ENCODE data around the gene PPP4R4. TPM values are rescaled to one million over a fixed set of nuclear protein-coding genes. Genes with fewer than 3 reads are reported as not detected.

Gene PPP4R4
- total RNA-seq, 1 experiment from 2014 or later: 1.1 TPM

DNA sequence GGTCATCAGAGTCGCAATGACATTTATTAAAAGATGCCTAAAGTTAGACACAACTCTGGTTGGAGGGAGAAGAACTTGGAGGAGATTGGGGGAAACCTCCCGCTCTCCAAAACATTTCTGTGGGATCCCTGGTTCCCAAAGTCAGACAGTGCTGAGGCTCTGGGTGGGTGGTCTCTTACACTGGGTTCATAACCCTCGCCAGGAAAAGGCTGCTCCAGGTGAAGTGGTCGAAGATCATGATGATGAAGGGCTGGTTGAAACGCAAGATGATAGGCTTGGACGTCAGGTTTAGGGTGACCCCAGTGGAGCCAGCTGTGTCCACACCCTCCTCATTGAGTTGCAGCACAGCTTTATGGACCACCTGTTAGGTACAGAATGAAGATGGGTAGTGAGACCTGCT is 130.1 kb downstream of the PPP4R4 start:
- H3K27ac ChIP-seq (ENCODE audit: low read length): no peak overlapping the region
- TF ChIP-seq, protein P1, sequence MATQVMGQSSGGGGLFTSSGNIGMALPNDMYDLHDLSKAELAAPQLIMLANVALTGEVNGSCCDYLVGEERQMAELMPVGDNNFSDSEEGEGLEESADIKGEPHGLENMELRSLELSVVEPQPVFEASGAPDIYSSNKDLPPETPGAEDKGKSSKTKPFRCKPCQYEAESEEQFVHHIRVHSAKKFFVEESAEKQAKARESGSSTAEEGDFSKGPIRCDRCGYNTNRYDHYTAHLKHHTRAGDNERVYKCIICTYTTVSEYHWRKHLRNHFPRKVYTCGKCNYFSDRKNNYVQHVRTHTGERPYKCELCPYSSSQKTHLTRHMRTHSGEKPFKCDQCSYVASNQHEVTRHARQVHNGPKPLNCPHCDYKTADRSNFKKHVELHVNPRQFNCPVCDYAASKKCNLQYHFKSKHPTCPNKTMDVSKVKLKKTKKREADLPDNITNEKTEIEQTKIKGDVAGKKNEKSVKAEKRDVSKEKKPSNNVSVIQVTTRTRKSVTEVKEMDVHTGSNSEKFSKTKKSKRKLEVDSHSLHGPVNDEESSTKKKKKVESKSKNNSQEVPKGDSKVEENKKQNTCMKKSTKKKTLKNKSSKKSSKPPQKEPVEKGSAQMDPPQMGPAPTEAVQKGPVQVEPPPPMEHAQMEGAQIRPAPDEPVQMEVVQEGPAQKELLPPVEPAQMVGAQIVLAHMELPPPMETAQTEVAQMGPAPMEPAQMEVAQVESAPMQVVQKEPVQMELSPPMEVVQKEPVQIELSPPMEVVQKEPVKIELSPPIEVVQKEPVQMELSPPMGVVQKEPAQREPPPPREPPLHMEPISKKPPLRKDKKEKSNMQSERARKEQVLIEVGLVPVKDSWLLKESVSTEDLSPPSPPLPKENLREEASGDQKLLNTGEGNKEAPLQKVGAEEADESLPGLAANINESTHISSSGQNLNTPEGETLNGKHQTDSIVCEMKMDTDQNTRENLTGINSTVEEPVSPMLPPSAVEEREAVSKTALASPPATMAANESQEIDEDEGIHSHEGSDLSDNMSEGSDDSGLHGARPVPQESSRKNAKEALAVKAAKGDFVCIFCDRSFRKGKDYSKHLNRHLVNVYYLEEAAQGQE (IDR thresholded peaks at IDR 0.05; ENCODE audit: insufficient read depth in 1 of 2, low read depth in 2 of 2, low read length in 1 of 2): no peak
- TF ChIP-seq, protein P2, sequence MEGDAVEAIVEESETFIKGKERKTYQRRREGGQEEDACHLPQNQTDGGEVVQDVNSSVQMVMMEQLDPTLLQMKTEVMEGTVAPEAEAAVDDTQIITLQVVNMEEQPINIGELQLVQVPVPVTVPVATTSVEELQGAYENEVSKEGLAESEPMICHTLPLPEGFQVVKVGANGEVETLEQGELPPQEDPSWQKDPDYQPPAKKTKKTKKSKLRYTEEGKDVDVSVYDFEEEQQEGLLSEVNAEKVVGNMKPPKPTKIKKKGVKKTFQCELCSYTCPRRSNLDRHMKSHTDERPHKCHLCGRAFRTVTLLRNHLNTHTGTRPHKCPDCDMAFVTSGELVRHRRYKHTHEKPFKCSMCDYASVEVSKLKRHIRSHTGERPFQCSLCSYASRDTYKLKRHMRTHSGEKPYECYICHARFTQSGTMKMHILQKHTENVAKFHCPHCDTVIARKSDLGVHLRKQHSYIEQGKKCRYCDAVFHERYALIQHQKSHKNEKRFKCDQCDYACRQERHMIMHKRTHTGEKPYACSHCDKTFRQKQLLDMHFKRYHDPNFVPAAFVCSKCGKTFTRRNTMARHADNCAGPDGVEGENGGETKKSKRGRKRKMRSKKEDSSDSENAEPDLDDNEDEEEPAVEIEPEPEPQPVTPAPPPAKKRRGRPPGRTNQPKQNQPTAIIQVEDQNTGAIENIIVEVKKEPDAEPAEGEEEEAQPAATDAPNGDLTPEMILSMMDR (IDR thresholded peaks at IDR 0.05): no peak
- TF ChIP-seq TCF7L2 (IDR thresholded peaks at IDR 0.05; ENCODE audit: low read depth, low read length): no peak
- no peak for TF ChIP-seq POLR2AphosphoS5 (IDR thresholded peaks at IDR 0.05; ENCODE audit: low read depth, low read length)
- TF ChIP-seq SIN3A (IDR thresholded peaks at IDR 0.05; ENCODE audit: borderline replicate concordance, insufficient read depth, low read depth, low read length): no peak
- no peaks in the 10 kb centered on the region for H3K9me3 ChIP-seq (ENCODE audit: control insufficient read depth, insufficient read depth, low read depth, low read length)
- ChIA-PET CTCF (no interaction called here), POLR2A (no interaction called here)
- H3K4me3 ChIP-seq (ENCODE audit: low read depth in 2 of 2, low read length in 2 of 2): no peak overlapping the region
- intact Hi-C loops (cut with micrococcal nuclease; ENCODE audit: unreplicated experiment) (no loop called here), in situ Hi-C loops (cut with HindIII; ENCODE audit: low pct_unique_long_range_greater_than_20kb, low sequenced_read_pairs) (no loop called here)
- BruUV-seq (replicated peaks): no TSS peak
- no peaks in the 10 kb centered on the region for H3K4me1 ChIP-seq (ENCODE audit: control insufficient read depth, insufficient read depth, low read length)
- no peaks in the 10 kb centered on the region for H3K27me3 ChIP-seq (ENCODE audit: control insufficient read depth, insufficient read depth, low read length)
- no peaks in the 10 kb centered on the region for H3K36me3 ChIP-seq (ENCODE audit: control insufficient read depth, insufficient read depth, low read length)
- DNase-seq (ENCODE audit: low read depth, low spot score) (no peak), ATAC-seq (no peak)

DNA sequence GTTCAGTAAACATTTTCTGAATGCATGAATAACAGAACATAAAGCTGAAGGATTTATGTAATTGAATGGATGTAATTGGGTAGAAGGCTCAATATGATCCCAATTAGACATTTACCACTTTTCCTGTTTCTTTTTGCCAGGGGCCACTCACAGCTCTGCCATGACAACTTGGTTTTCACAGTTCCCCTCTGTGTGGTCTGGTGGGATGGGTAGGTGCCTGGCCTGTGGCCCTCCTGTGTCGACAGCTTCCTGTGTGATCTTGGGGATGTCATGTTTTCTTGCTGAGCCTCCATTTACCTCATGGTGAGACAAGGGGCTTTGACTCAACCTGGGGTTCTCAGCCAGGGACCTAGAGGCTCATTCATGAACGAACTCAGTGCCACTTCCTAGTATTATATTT is 131.5 kb downstream of the PPP4R4 start:
- no peaks in the 10 kb centered on the region for H3K9me3 ChIP-seq (ENCODE audit: control insufficient read depth, insufficient read depth, low read depth, low read length)
- H3K4me3 ChIP-seq (ENCODE audit: low read depth in 2 of 2, low read length in 2 of 2): no peak overlapping the region
- TF ChIP-seq POLR2AphosphoS5 (IDR thresholded peaks at IDR 0.05; ENCODE audit: low read depth, low read length) (no peak), SIN3A (IDR thresholded peaks at IDR 0.05; ENCODE audit: borderline replicate concordance, insufficient read depth, low read depth, low read length) (no peak), TCF7L2 (IDR thresholded peaks at IDR 0.05; ENCODE audit: low read depth, low read length) (no peak)
- ATAC-seq: no peak
- no TSS peak for BruUV-seq (replicated peaks)
- H3K27me3 ChIP-seq (ENCODE audit: control insufficient read depth, insufficient read depth, low read length): no peaks in the 10 kb centered on the region
- no peaks in the 10 kb centered on the region for H3K36me3 ChIP-seq (ENCODE audit: control insufficient read depth, insufficient read depth, low read length)
- DNase-seq (ENCODE audit: low read depth, low spot score): no peak
- H3K4me1 ChIP-seq (ENCODE audit: control insufficient read depth, insufficient read depth, low read length): no peaks in the 10 kb centered on the region
- ChIA-PET POLR2A (no interaction called here), CTCF (no interaction called here)
- intact Hi-C loops (cut with micrococcal nuclease; ENCODE audit: unreplicated experiment): loop anchor here (5.0 kb wide), 1 partner anchor 173 kb away; no protein-coding TSS in a partner anchor
- in situ Hi-C loops (cut with HindIII; ENCODE audit: low pct_unique_long_range_greater_than_20kb, low sequenced_read_pairs): no loop called here
- H3K27ac ChIP-seq (ENCODE audit: low read length): no peak overlapping the region

DNA sequence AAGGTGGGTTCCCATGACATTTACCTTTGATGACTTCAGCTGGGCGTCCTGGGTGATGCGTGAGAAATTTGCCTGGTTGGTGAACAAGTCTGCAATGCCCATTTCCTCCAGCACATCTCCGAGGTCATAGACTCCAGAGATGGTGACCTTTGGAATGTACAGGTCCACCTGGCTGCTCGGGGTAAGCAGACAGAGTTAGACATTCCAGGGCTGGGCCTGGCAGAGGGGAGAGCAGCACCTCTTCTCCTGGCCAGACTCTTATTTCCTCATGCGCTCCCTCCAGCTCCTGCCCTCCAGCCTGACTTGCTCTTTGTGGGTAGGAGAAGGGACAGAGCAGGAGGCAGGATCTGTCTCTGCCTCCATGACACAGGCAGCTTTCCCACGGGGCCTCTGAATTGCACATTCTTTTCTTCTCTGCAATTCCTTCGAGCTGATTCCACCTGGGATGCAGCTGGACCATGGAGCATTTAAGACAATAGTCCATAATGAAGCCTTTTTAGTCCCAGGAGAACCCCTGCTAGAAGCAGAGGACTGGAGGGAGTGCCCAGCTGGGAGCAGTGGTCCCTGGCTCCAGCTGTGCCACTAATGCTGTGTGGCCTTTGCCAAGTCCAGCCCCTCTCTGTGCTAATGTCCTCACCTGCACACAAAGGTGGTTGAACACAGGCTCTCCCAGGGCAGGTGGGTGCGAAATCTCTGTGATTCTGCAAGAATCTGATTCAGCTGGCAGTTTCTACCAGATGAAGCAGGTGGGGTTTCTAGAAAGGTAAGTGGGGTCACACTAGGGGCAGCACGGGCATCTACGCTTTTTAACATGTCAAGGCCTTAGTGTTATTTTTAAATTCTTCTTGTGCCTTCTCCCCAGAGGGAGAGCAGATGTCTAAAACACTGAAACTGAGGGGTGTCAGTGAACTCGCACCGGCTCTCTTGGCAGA is 132.2 kb downstream of the PPP4R4 start:
- DNase-seq (ENCODE audit: low read depth, low spot score) (no peak), ATAC-seq (no peak)
- H3K4me1 ChIP-seq (ENCODE audit: control insufficient read depth, insufficient read depth, low read length): no peaks in the 10 kb centered on the region
- H3K4me3 ChIP-seq (ENCODE audit: low read depth in 2 of 2, low read length in 2 of 2): no peak overlapping the region
- no peaks in the 10 kb centered on the region for H3K27me3 ChIP-seq (ENCODE audit: control insufficient read depth, insufficient read depth, low read length)
- CTCF ChIA-PET: no interaction called here
- no peaks in the 10 kb centered on the region for H3K36me3 ChIP-seq (ENCODE audit: control insufficient read depth, insufficient read depth, low read length)
- in situ Hi-C loops (cut with HindIII; ENCODE audit: low pct_unique_long_range_greater_than_20kb, low sequenced_read_pairs): no loop called here
- BruUV-seq (replicated peaks): no TSS peak
- TF ChIP-seq, protein P2 (IDR thresholded peaks at IDR 0.05): no peak
- TF ChIP-seq TCF7L2 (IDR thresholded peaks at IDR 0.05; ENCODE audit: low read depth, low read length): no peak
- no peak for TF ChIP-seq POLR2AphosphoS5 (IDR thresholded peaks at IDR 0.05; ENCODE audit: low read depth, low read length)
- TF ChIP-seq, protein P1 (IDR thresholded peaks at IDR 0.05; ENCODE audit: insufficient read depth in 1 of 2, low read depth in 2 of 2, low read length in 1 of 2): no peak
- TF ChIP-seq SIN3A (IDR thresholded peaks at IDR 0.05; ENCODE audit: borderline replicate concordance, insufficient read depth, low read depth, low read length): no peak
- POLR2A ChIA-PET: no interaction called here
- no peak overlapping the region for H3K27ac ChIP-seq (ENCODE audit: low read length)
- H3K9me3 ChIP-seq (ENCODE audit: control insufficient read depth, insufficient read depth, low read depth, low read length): no peaks in the 10 kb centered on the region
- intact Hi-C loops (cut with micrococcal nuclease; ENCODE audit: unreplicated experiment): loop anchor here (5.0 kb wide), 1 partner anchor 174 kb away; no protein-coding TSS in a partner anchor
